HEK293T (cell line): Measurements from ENCODE around the gene HSPG2.

Experiments
- ARNT ChIP-seq: fragments of 450-650 bp; IDR thresholded peaks from 2 replicates; pipeline ENCODE4 v1.6.1; 2017; ENCODE audit warnings: mild to moderate bottlenecking
- BHLHE40 ChIP-seq: fragments of 450-650 bp; IDR thresholded peaks from 2 replicates; pipeline ENCODE4 v1.6.1; 2016; ENCODE audit warnings: mild to moderate bottlenecking, moderate library complexity, borderline replicate concordance
- ELF4 ChIP-seq: fragments of 450-650 bp; IDR thresholded peaks from 2 replicates; pipeline ENCODE4 v1.6.1; 2017; ENCODE audit warnings: antibody characterized with exemption
- FOXA1 ChIP-seq: fragments of 450-650 bp; IDR thresholded peaks from 2 replicates; pipeline ENCODE4 v1.6.1; 2016; ENCODE audit warnings: mild to moderate bottlenecking
- L3MBTL2 ChIP-seq: fragments of 450-650 bp; conservative IDR thresholded peaks from 2 replicates; pipeline ENCODE4 v1.6.1; 2016; ENCODE audit warnings: mild to moderate bottlenecking
- LEF1 ChIP-seq: fragments of 450-650 bp; IDR thresholded peaks from 2 replicates; pipeline ENCODE4 v1.6.1; 2017; ENCODE audit warnings: mild to moderate bottlenecking, borderline replicate concordance
- NFRKB ChIP-seq: fragments of 450-650 bp; IDR thresholded peaks from 2 replicates; pipeline ENCODE4 v1.6.1; 2016; ENCODE audit warnings: mild to moderate bottlenecking, moderate library complexity
- SP1 ChIP-seq: fragments of 450-650 bp; IDR thresholded peaks from 2 replicates; pipeline ENCODE4 v1.6.1; 2017
- TARDBP ChIP-seq: fragments of 450-650 bp; IDR thresholded peaks from 2 replicates; pipeline ENCODE4 v1.6.1; 2016

- no peak for TF ChIP-seq ELF4
- no peak for TF ChIP-seq SP1
- no peak for TF ChIP-seq BHLHE40
- no peak for TF ChIP-seq TARDBP
- TF ChIP-seq NFRKB: no peak
- TF ChIP-seq L3MBTL2: no peak
- no peak for TF ChIP-seq FOXA1
- TF ChIP-seq ARNT: no peak
- TF ChIP-seq LEF1: no peak
These were observed 11.0 kb downstream of the HSPG2 start for GRCh38 chr1:21926065-21926464.
